Stomach (tissue), 9 donors: ENCODE data around the gene SLC6A12. TPM values are rescaled to one million over a fixed set of nuclear protein-coding genes. Genes with fewer than 3 reads are reported as not detected.
A peak's percentile ranks its signal among the peaks of the same experiment; 100 is the strongest.

Experiments
- DNase-seq, 2 donors: peaks; one replicate each; pipeline versions ENCODE4 v3.0.0 to v3.0.0-alpha.2; 2013 to 2019
- H3K27ac ChIP-seq, 5 donors: fragments of 200-600 bp in 4 of 5; sonication (generic) in 4 of 5; one replicate each; pipeline ENCODE4 v1.5.1; 2013 to 2019; ENCODE audit warnings: mild to moderate bottlenecking in 1 of 5, moderate library complexity in 1 of 5
- H3K27me3 ChIP-seq, 3 donors: fragments of 200-600 bp; sonication (generic); one replicate each; pipeline ENCODE4 v1.5.1; 2017 to 2019; ENCODE audit warnings: mixed run types in 1 of 3
- H3K36me3 ChIP-seq, 4 donors: fragments of 200-600 bp; sonication (generic); 1 replicate in 3 of 4; 2 replicates in 1 of 4; pipeline ENCODE4 v1.5.1; 2016 to 2019
- H3K4me1 ChIP-seq, 4 donors: fragments of 200-600 bp; sonication (generic); one replicate each; pipeline ENCODE4 v1.5.1; 2016 to 2019
- H3K4me3 ChIP-seq, 4 donors: fragments of 200-600 bp; sonication (generic) in 3 of 4; one replicate each; pipeline ENCODE4 v1.5.1; 2016 to 2019; ENCODE audit warnings: mild to moderate bottlenecking in 1 of 4
- H3K9me3 ChIP-seq, 4 donors: fragments of 200-600 bp; sonication (generic); one replicate each; pipeline ENCODE4 v1.5.1; 2016 to 2019
- CTCF ChIP-seq, 7 experiments: fragments of 450-650 bp in 4 of 7; fragments of 200-600 bp in 3 of 7; sonication (generic) in 3 of 7; IDR thresholded peaks; one replicate each; pipeline ENCODE4 v1.5.1; 2016 to 2019; ENCODE audit warnings: antibody characterized with exemption in 7 of 7, control low read depth in 2 of 7, mild to moderate bottlenecking in 1 of 7
- EP300 ChIP-seq: sonication (generic); formaldehyde crosslinking; IDR thresholded peaks from one replicate; pipeline ENCODE4 v1.6.1; 2017; ENCODE audit warnings: antibody characterized with exemption
- POLR2A ChIP-seq, 4 donors: fragments of 450-650 bp; IDR thresholded peaks; one replicate each; pipeline ENCODE4 v1.6.1; 2016; ENCODE audit warnings: antibody characterized with exemption in 4 of 4, control low read depth in 2 of 4, mild to moderate bottlenecking in 1 of 4, moderate library complexity in 1 of 4
- POLR2AphosphoS5 ChIP-seq, 3 donors: sonication (generic); formaldehyde crosslinking; IDR thresholded peaks; one replicate each; pipeline ENCODE4 v1.6.1; 2016; ENCODE audit warnings: antibody characterized with exemption in 3 of 3
- WGBS, 5 donors: extraction: QIAGEN DNeasy Blood & Tissue Kit in 3 of 5; methylation state at CpG; one replicate each; pipeline versions ENCODE4 v1.1.5 to v1.1.7; 2013 to 2018; 5-methylcytosine and 5-hydroxymethylcytosine counted together
- intact Hi-C: fragments of 100-400 bp; cut with DNase I; formaldehyde crosslinking; loops from one replicate; pipeline ENCODE4 v1.15.1; 2023; ENCODE audit warnings: low total_unique reads
- polyA plus RNA-seq, 3 donors: library from polyadenylated mRNA; stranded (reverse); fragments of 200-250 nt; gene quantifications; one replicate each; pipeline ENCODE4 v1.2.3, GENCODE V29; 2013
- total RNA-seq, 5 donors: library from RNA; depleted of rRNA; stranded (reverse); fragments of >200 nt; gene quantifications; one replicate each; pipeline versions ENCODE4 v1.1.0 to v1.2.3, GENCODE V29; 2014 to 2016
- donor health status: healthy with polysubstance abuse.
- donor health status: Bipolar disorder and iron deficiency.
- donor health status: healthy.

Gene SLC6A12
- total and polyA plus RNA-seq, 8 donors = 0.05 to 1.7 (median 0.19) TPM; not detected in 5

- TF ChIP-seq POLR2A (IDR thresholded peaks at IDR 0.05) (no peak), POLR2AphosphoS5 (IDR thresholded peaks at IDR 0.05) (no peak), CTCF (IDR thresholded peaks at IDR 0.05) (no peak), EP300 (no peak)
- H3K4me3 ChIP-seq = no peak overlapping the region
- H3K27ac ChIP-seq = no peak overlapping the region
- H3K9me3 ChIP-seq = no peaks in the 10 kb centered on the region
- H3K36me3 ChIP-seq = no peaks in the 10 kb centered on the region
- DNase-seq = no peak
- intact Hi-C loops = no loop called here
- WGBS, 5 donors = 74 to 87% (median 78%) methylated on average over 6 to 17 of the region's 17 CpGs
- peaks cover 0 to 15% (median 0%) of the 10 kb centered on the region in 4 donors for H3K4me1 ChIP-seq
- H3K27me3 ChIP-seq = peaks cover 0 to 31% (median 0%) of the 10 kb centered on the region in 3 donors
These were observed 32.0 kb downstream of the SLC6A12 start for GRCh38 chr12:181921-182320.

GRCh38 chr12:180445-180844, 33.5 kb downstream of the SLC6A12 start:
- no peaks in the 10 kb centered on the region for H3K36me3 ChIP-seq
- 42 to 65% (median 60%) methylated on average over 6 to 8 of the region's 8 CpGs for WGBS, 5 donors
- peaks cover 0 to 44% (median 0%) of the 10 kb centered on the region in 3 donors for H3K27me3 ChIP-seq
- intact Hi-C loops = no loop called here
- no peak overlapping the region for H3K4me3 ChIP-seq
- H3K4me1 ChIP-seq = peaks cover 0 to 27% (median 5%) of the 10 kb centered on the region in 4 donors
- H3K27ac ChIP-seq = no peak overlapping the region
- TF ChIP-seq POLR2AphosphoS5 (IDR thresholded peaks at IDR 0.05) (no peak), POLR2A (IDR thresholded peaks at IDR 0.05) (no peak), EP300 (no peak), CTCF (IDR thresholded peaks at IDR 0.05) (no peak)
- DNase-seq = peak; percentile 34 to 60
- H3K9me3 ChIP-seq = no peaks in the 10 kb centered on the region

- TF ChIP-seq CTCF (IDR thresholded peaks at IDR 0.05) = no peak
- WGBS, 5 donors = 70 to 87% (median 76%) methylated on average over 5 of the region's 5 CpGs
- H3K9me3 ChIP-seq = no peaks in the 10 kb centered on the region
- DNase-seq = no peak
- H3K4me3 ChIP-seq = no peak overlapping the region
- H3K27ac ChIP-seq = peak overlapping the region in 1 of 5 donors; percentile 49
- H3K36me3 ChIP-seq = no peaks in the 10 kb centered on the region
- peaks cover 0 to 27% (median 5%) of the 10 kb centered on the region in 4 donors for H3K4me1 ChIP-seq
- H3K27me3 ChIP-seq = peaks cover 0 to 49% (median 0%) of the 10 kb centered on the region in 3 donors
- intact Hi-C loops = no loop called here
These were observed 34.1 kb downstream of the SLC6A12 start for GRCh38 chr12:179885-180284.

GRCh38 chr12:179131-179884, 34.6 kb downstream of the SLC6A12 start:
- intact Hi-C loops = no loop called here
- H3K4me3 ChIP-seq = no peak overlapping the region
- H3K4me1 ChIP-seq = peaks cover 0 to 27% (median 5%) of the 10 kb centered on the region in 4 donors
- no peaks in the 10 kb centered on the region for H3K9me3 ChIP-seq
- DNase-seq = no peak
- no peaks in the 10 kb centered on the region for H3K36me3 ChIP-seq
- H3K27ac ChIP-seq = no peak overlapping the region
- TF ChIP-seq POLR2AphosphoS5 (IDR thresholded peaks at IDR 0.05) (no peak), POLR2A (IDR thresholded peaks at IDR 0.05) (no peak)
- WGBS, 5 donors = 66 to 83% (median 74%) methylated on average over 10 to 11 of the region's 11 CpGs
- H3K27me3 ChIP-seq = peaks cover 0 to 55% (median 4%) of the 10 kb centered on the region in 3 donors

DNA sequence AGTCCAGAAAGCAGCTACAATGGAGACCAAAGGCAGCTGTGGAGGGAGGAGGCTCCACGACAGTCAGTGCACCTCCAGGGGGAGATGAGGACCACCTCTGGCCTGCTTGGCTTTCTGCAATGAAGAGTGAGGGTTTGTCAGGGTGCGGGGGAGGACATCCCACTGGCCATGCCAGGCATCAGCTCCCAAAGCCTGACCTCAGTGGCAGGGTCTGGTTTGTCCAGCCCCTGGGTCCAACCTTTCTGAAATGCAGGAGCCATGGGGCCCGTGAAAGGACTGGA, 35.2 kb downstream of the SLC6A12 start:
- peaks cover 0 to 27% (median 5%) of the 10 kb centered on the region in 4 donors for H3K4me1 ChIP-seq
- TF ChIP-seq EP300 (no peak), POLR2AphosphoS5 (IDR thresholded peaks at IDR 0.05) (no peak), POLR2A (IDR thresholded peaks at IDR 0.05) (no peak), CTCF (IDR thresholded peaks at IDR 0.05) (no peak)
- no peak overlapping the region for H3K27ac ChIP-seq
- no peaks in the 10 kb centered on the region for H3K9me3 ChIP-seq
- WGBS, 5 donors = 67 to 75% (median 72%) methylated on average over 3 of the region's 3 CpGs
- H3K36me3 ChIP-seq = no peaks in the 10 kb centered on the region
- H3K4me3 ChIP-seq = no peak overlapping the region
- DNase-seq = no peak
- H3K27me3 ChIP-seq = peaks cover 0 to 61% (median 8%) of the 10 kb centered on the region in 3 donors
- intact Hi-C loops = no loop called here
